HepG2 (cell line): ENCODE results near the gene ENG. TPM values are rescaled to one million over a fixed set of nuclear protein-coding genes. Genes with fewer than 3 reads are reported as not detected.

Experiments
- ARNT ChIP-seq: fragments of 450-650 bp; IDR thresholded peaks from 2 replicates; pipeline ENCODE4 v1.6.1; 2017
- CBX1 ChIP-seq: IDR thresholded peaks from one replicate; pipeline ENCODE4 v1.6.1; 2016; ENCODE audit warnings: antibody characterized with exemption, low read depth
- EZH2 ChIP-seq: conservative IDR thresholded peaks from 2 replicates; pipeline ENCODE4 v1.6.1; 2012; ENCODE audit warnings: mild to moderate bottlenecking, low read depth, low read length, moderate library complexity
- GTF3A ChIP-seq: sonication (generic); formaldehyde crosslinking; conservative IDR thresholded peaks from 2 replicates; pipeline ENCODE4 v1.4.0; 2020; ENCODE audit warnings: mild to moderate bottlenecking, missing genetic modification reagents
- HNRNPL ChIP-seq: fragments of 200-400 bp; formaldehyde crosslinking; IDR thresholded peaks from 2 replicates; pipeline ENCODE4 v1.6.1; 2017; ENCODE audit warnings: mild to moderate bottlenecking, low read depth, low read length
- MBNL3 ChIP-seq: fragments of 250-450 bp; sonication (Bioruptor Pico); conservative IDR thresholded peaks from 2 replicates; pipeline ENCODE4 v1.8.0; 2022; ENCODE audit warnings: mild to moderate bottlenecking, inconsistent platforms
- MED1 ChIP-seq: sonication (generic); formaldehyde crosslinking; IDR thresholded peaks from 2 replicates; pipeline ENCODE4 v1.4.0; 2020; ENCODE audit warnings: missing genetic modification reagents
- MEIS2 ChIP-seq: sonication (generic); formaldehyde crosslinking; IDR thresholded peaks from 2 replicates; pipeline ENCODE4 v1.9.0; 2021; ENCODE audit warnings: mild to moderate bottlenecking, missing genetic modification reagents
- NR2F6 ChIP-seq, 2 experiments: IDR thresholded peaks; 2 replicates each; pipeline ENCODE4 v1.6.1; 2016; ENCODE audit warnings: antibody characterized with exemption in 1 of 2, mild to moderate bottlenecking in 1 of 2
- RXRB ChIP-seq: IDR thresholded peaks from 2 replicates; pipeline ENCODE4 v1.6.1; 2016; ENCODE audit warnings: borderline replicate concordance, missing genetic modification reagents, missing compliant biosample characterization
- TEAD2 ChIP-seq: sonication (generic); formaldehyde crosslinking; IDR thresholded peaks from 2 replicates; pipeline ENCODE4 v1.9.0; 2021; ENCODE audit warnings: missing genetic modification reagents
- TRIM24 ChIP-seq: sonication (generic); formaldehyde crosslinking; IDR thresholded peaks from 2 replicates; pipeline ENCODE4 v1.8.0; 2022; ENCODE audit warnings: mild to moderate bottlenecking, missing genetic modification reagents
- ZNF207 ChIP-seq: fragments of 450-650 bp; IDR thresholded peaks from 2 replicates; pipeline ENCODE4 v1.6.1; 2016; ENCODE audit warnings: antibody characterized with exemption, borderline replicate concordance
- ZNF333 ChIP-seq: sonication (generic); formaldehyde crosslinking; IDR thresholded peaks from 2 replicates; pipeline ENCODE4 v1.4.0; 2020; ENCODE audit warnings: mild to moderate bottlenecking, missing genetic modification reagents, borderline replicate concordance
- ZNF816 ChIP-seq: sonication (generic); formaldehyde crosslinking; IDR thresholded peaks from 2 replicates; pipeline ENCODE4 v1.8.0; 2022; ENCODE audit warnings: missing genetic modification reagents, mild to moderate bottlenecking, borderline replicate concordance
- ZSCAN31 ChIP-seq: sonication (generic); formaldehyde crosslinking; IDR thresholded peaks from 2 replicates; pipeline ENCODE4 v1.5.0; 2020; ENCODE audit warnings: low read depth, mild to moderate bottlenecking, missing genetic modification reagents
- polyA plus RNA-seq, 8 experiments: library from polyadenylated mRNA; depleted of rRNA in 3 of 8; stranded (reverse) in 7 of 8; unstranded in 1 of 8; fragments of >200 nt; fragmentation: Illumina TruSeq in 4 of 8; extraction: Trizol in 4 of 8; gene quantifications; 2 replicates each; pipeline versions ENCODE4 v1.2.1 to v1.2.3, GENCODE V29; 2011 to 2016; ENCODE audit warnings: low read depth in 4 of 8, missing spikeins in 1 of 8, mixed read lengths in 1 of 8; ENCODE audit not compliant: insufficient read depth in 1 of 8
- total RNA-seq, 5 experiments: library from RNA; depleted of rRNA; stranded (reverse); fragments of >200 nt; fragmentation: Illumina TruSeq; extraction: Trizol; gene quantifications; 2 replicates each; pipeline ENCODE4 v1.2.3, GENCODE V29; 2016; ENCODE audit warnings: low read depth in 1 of 5
- TF ChIP-seq, protein P1 (sequence below): sonication (generic); formaldehyde crosslinking; conservative IDR thresholded peaks from 2 replicates; pipeline ENCODE4 v1.4.0; 2020; ENCODE audit warnings: missing genetic modification reagents
- TF ChIP-seq, protein P2 (sequence below): sonication (generic); formaldehyde crosslinking; IDR thresholded peaks from 2 replicates; pipeline ENCODE4 v1.5.0; 2020; ENCODE audit warnings: mild to moderate bottlenecking, missing genetic modification reagents
- TF ChIP-seq, protein P3 (sequence below): sonication (generic); formaldehyde crosslinking; IDR thresholded peaks from 2 replicates; pipeline ENCODE4 v1.4.0; 2020; ENCODE audit warnings: missing genetic modification reagents, borderline replicate concordance
- TF ChIP-seq, protein P4 (sequence below): conservative IDR thresholded peaks from 2 replicates; pipeline ENCODE4 v1.6.1; 2018; ENCODE audit warnings: missing genetic modification reagents
- TF ChIP-seq, protein P5 (sequence below): sonication (generic); formaldehyde crosslinking; IDR thresholded peaks from 2 replicates; pipeline ENCODE4 v1.8.0; 2022; ENCODE audit warnings: missing genetic modification reagents, low read depth, mild to moderate bottlenecking, borderline replicate concordance

Gene ENG
- total and polyA plus RNA-seq, 2 of the 13 experiments (the other 11 are each of a cell fraction or from before 2014, with no cell fraction given) = 0.02 to 1.1 TPM

DNA sequence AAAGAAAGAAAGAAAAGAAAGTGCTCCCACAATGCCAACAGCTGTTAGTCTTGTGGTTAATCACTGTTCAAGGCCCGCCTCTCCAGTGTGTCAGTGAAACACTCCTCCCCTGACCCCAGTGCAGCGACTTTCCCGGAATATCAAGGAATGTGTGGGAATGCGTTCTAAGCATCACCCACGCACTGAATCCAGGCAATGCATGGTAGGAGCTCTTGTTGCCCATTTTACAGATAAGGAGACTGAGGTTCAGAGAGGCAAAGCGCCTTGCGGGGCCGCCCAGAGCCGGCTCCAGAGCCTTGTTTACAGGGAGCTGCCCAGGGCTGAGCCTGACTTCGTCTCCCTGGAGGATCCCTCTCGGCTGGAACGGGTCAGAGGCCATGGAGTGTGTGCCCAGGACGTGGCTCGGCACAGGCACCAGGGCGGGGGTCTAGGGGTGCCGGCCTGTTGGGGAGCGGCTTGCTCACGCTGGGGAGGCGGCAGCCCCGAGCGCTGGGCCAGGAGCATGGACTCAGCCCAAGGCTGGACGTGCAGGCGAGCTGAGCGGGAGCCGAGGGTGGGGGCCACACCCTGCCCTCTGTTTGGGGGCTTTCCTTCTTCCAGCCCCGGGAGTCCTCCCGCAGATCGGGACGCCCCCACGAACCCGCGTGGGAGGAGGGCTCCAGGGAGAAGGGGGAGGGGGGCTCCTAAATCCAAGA, 44.1 kb upstream of the ENG start (continued):
- TF ChIP-seq GTF3A (no peak), MBNL3 (CRISPR knock-in tag) (no peak), ZNF207 (no peak), CBX1 (no peak), RXRB (CRISPR knock-in tag) (no peak), ZNF333 (CRISPR knock-in tag) (no peak), TEAD2 (no peak), ZNF816 (no peak), ZSCAN31 (CRISPR knock-in tag) (peak; percentile 73; the same call in 1 of the 2 replicates), MEIS2 (no peak), ARNT (no peak), MED1 (CRISPR knock-in tag) (0 out of 2 replicates have a peak, but pooled peaks have one; percentile 38), HNRNPL (peak; percentile 40; the same call in 1 of the 2 replicates), TRIM24 (CRISPR knock-in tag) (no peak), EZH2 (no peak), NR2F6 (IDR thresholded peaks at IDR 0.05) (0 out of 2 replicates have a peak, but pooled peaks have one; percentile 13), NR2F6 (CRISPR knock-in tag; IDR thresholded peaks at IDR 0.05) (peak; percentile 50)
- TF ChIP-seq, protein P1, sequence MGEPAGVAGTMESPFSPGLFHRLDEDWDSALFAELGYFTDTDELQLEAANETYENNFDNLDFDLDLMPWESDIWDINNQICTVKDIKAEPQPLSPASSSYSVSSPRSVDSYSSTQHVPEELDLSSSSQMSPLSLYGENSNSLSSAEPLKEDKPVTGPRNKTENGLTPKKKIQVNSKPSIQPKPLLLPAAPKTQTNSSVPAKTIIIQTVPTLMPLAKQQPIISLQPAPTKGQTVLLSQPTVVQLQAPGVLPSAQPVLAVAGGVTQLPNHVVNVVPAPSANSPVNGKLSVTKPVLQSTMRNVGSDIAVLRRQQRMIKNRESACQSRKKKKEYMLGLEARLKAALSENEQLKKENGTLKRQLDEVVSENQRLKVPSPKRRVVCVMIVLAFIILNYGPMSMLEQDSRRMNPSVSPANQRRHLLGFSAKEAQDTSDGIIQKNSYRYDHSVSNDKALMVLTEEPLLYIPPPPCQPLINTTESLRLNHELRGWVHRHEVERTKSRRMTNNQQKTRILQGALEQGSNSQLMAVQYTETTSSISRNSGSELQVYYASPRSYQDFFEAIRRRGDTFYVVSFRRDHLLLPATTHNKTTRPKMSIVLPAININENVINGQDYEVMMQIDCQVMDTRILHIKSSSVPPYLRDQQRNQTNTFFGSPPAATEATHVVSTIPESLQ (CRISPR knock-in tag) = no peak
- TF ChIP-seq, protein P2, sequence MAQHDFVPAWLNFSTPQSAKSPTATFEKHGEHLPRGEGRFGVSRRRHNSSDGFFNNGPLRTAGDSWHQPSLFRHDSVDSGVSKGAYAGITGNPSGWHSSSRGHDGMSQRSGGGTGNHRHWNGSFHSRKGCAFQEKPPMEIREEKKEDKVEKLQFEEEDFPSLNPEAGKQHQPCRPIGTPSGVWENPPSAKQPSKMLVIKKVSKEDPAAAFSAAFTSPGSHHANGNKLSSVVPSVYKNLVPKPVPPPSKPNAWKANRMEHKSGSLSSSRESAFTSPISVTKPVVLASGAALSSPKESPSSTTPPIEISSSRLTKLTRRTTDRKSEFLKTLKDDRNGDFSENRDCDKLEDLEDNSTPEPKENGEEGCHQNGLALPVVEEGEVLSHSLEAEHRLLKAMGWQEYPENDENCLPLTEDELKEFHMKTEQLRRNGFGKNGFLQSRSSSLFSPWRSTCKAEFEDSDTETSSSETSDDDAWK (CRISPR knock-in tag) = no peak
- TF ChIP-seq, protein P3, sequence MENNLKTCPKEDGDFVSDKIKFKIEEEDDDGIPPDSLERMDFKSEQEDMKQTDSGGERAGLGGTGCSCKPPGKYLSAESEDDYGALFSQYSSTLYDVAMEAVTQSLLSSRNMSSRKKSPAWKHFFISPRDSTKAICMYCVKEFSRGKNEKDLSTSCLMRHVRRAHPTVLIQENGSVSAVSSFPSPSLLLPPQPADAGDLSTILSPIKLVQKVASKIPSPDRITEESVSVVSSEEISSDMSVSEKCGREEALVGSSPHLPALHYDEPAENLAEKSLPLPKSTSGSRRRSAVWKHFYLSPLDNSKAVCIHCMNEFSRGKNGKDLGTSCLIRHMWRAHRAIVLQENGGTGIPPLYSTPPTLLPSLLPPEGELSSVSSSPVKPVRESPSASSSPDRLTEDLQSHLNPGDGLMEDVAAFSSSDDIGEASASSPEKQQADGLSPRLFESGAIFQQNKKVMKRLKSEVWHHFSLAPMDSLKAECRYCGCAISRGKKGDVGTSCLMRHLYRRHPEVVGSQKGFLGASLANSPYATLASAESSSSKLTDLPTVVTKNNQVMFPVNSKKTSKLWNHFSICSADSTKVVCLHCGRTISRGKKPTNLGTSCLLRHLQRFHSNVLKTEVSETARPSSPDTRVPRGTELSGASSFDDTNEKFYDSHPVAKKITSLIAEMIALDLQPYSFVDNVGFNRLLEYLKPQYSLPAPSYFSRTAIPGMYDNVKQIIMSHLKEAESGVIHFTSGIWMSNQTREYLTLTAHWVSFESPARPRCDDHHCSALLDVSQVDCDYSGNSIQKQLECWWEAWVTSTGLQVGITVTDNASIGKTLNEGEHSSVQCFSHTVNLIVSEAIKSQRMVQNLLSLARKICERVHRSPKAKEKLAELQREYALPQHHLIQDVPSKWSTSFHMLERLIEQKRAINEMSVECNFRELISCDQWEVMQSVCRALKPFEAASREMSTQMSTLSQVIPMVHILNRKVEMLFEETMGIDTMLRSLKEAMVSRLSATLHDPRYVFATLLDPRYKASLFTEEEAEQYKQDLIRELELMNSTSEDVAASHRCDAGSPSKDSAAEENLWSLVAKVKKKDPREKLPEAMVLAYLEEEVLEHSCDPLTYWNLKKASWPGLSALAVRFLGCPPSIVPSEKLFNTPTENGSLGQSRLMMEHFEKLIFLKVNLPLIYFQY (CRISPR knock-in tag) = no peak
- TF ChIP-seq, protein P4, sequence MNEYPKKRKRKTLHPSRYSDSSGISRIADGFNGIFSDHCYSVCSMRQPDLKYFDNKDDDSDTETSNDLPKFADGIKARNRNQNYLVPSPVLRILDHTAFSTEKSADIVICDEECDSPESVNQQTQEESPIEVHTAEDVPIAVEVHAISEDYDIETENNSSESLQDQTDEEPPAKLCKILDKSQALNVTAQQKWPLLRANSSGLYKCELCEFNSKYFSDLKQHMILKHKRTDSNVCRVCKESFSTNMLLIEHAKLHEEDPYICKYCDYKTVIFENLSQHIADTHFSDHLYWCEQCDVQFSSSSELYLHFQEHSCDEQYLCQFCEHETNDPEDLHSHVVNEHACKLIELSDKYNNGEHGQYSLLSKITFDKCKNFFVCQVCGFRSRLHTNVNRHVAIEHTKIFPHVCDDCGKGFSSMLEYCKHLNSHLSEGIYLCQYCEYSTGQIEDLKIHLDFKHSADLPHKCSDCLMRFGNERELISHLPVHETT (CRISPR knock-in tag) = no peak
- TF ChIP-seq, protein P5, sequence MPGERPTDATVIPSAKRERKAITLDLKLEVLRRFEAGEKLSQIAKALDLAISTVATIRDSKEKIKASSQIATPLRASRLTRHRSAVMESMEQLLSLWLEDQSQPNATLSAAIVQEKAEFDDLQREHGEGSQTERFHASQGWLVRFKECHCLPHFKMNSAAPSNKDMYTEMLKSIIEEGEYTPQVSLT (CRISPR knock-in tag) = no peak
